ENCODE data around the gene PTPRG. TPM values are rescaled to one million over a fixed set of nuclear protein-coding genes. Genes with fewer than 3 reads are reported as not detected.

PTPRG gene
- total RNA-seq, 1 experiment from 2014 or later, result 0.74 TPM

- Histone ChIP-seq H3K36me3 (ENCODE audit: control insufficient read depth, insufficient read depth, low read length) (no peaks in the 10 kb centered on the region), H3K9me3 (ENCODE audit: control insufficient read depth, insufficient read depth, low read depth, low read length) (no peaks in the 10 kb centered on the region), H3K4me1 (ENCODE audit: control insufficient read depth, insufficient read depth, low read length) (no peaks in the 10 kb centered on the region), H3K27ac (ENCODE audit: low read length) (no peak overlapping the region), H3K27me3 (ENCODE audit: control insufficient read depth, insufficient read depth, low read length) (no peaks in the 10 kb centered on the region), H3K4me3 (ENCODE audit: low read depth in 2 of 2, low read length in 2 of 2) (no peak overlapping the region)
- BruUV-seq (replicated peaks), result no TSS peak
- ATAC-seq (no peak), DNase-seq (ENCODE audit: low read depth, low spot score) (no peak)
- in situ Hi-C loops (cut with HindIII; ENCODE audit: low pct_unique_long_range_greater_than_20kb, low sequenced_read_pairs), result no loop called here
- ChIA-PET CTCF (no interaction called here), POLR2A (no interaction called here)
- TF ChIP-seq REST (IDR thresholded peaks at IDR 0.05; ENCODE audit: insufficient read depth in 1 of 2, low read depth in 2 of 2, low read length in 1 of 2) (no peak), TCF7L2 (IDR thresholded peaks at IDR 0.05; ENCODE audit: low read depth, low read length) (no peak), POLR2AphosphoS5 (IDR thresholded peaks at IDR 0.05; ENCODE audit: low read depth, low read length) (no peak), SIN3A (IDR thresholded peaks at IDR 0.05; ENCODE audit: borderline replicate concordance, insufficient read depth, low read depth, low read length) (no peak)
- TF ChIP-seq, protein P1, sequence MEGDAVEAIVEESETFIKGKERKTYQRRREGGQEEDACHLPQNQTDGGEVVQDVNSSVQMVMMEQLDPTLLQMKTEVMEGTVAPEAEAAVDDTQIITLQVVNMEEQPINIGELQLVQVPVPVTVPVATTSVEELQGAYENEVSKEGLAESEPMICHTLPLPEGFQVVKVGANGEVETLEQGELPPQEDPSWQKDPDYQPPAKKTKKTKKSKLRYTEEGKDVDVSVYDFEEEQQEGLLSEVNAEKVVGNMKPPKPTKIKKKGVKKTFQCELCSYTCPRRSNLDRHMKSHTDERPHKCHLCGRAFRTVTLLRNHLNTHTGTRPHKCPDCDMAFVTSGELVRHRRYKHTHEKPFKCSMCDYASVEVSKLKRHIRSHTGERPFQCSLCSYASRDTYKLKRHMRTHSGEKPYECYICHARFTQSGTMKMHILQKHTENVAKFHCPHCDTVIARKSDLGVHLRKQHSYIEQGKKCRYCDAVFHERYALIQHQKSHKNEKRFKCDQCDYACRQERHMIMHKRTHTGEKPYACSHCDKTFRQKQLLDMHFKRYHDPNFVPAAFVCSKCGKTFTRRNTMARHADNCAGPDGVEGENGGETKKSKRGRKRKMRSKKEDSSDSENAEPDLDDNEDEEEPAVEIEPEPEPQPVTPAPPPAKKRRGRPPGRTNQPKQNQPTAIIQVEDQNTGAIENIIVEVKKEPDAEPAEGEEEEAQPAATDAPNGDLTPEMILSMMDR (IDR thresholded peaks at IDR 0.05), result no peak
- intact Hi-C loops (cut with micrococcal nuclease; ENCODE audit: unreplicated experiment), result no loop called here
Measured at GRCh38 chr3:61899700-61900462, 338.5 kb downstream of the PTPRG start.

GRCh38 chr3:61901496-61901895 lies 340.1 kb downstream of the PTPRG start:
- no peaks in the 10 kb centered on the region for H3K4me1 ChIP-seq (ENCODE audit: control insufficient read depth, insufficient read depth, low read length)
- ChIA-PET CTCF (no interaction called here), POLR2A (no interaction called here)
- no peak overlapping the region for H3K4me3 ChIP-seq (ENCODE audit: low read depth in 2 of 2, low read length in 2 of 2)
- H3K36me3 ChIP-seq (ENCODE audit: control insufficient read depth, insufficient read depth, low read length), result no peaks in the 10 kb centered on the region
- in situ Hi-C loops (cut with HindIII; ENCODE audit: low pct_unique_long_range_greater_than_20kb, low sequenced_read_pairs), result no loop called here
- no peak for ATAC-seq
- intact Hi-C loops (cut with micrococcal nuclease; ENCODE audit: unreplicated experiment), result no loop called here
- TF ChIP-seq TCF7L2 (IDR thresholded peaks at IDR 0.05; ENCODE audit: low read depth, low read length), result no peak
- TF ChIP-seq POLR2AphosphoS5 (IDR thresholded peaks at IDR 0.05; ENCODE audit: low read depth, low read length), result no peak
- TF ChIP-seq SIN3A (IDR thresholded peaks at IDR 0.05; ENCODE audit: borderline replicate concordance, insufficient read depth, low read depth, low read length), result no peak
- no peak for TF ChIP-seq REST (IDR thresholded peaks at IDR 0.05; ENCODE audit: insufficient read depth in 1 of 2, low read depth in 2 of 2, low read length in 1 of 2)
- TF ChIP-seq, protein P1 (IDR thresholded peaks at IDR 0.05), result no peak
- no peak overlapping the region for H3K27ac ChIP-seq (ENCODE audit: low read length)
- BruUV-seq (replicated peaks), result no TSS peak
- H3K9me3 ChIP-seq (ENCODE audit: control insufficient read depth, insufficient read depth, low read depth, low read length), result no peaks in the 10 kb centered on the region
- DNase-seq (ENCODE audit: low read depth, low spot score), result no peak
- no peaks in the 10 kb centered on the region for H3K27me3 ChIP-seq (ENCODE audit: control insufficient read depth, insufficient read depth, low read length)

Data from Panc1 (cell line).